ENCODE measurements around the gene ANGPTL1.
"Not testable (repeated sequence)": the region's sequence is repeated elsewhere in the genome, so short reads cannot be mapped to it uniquely, and the experiment has no call there.

ANGPTL1 gene

DNA sequence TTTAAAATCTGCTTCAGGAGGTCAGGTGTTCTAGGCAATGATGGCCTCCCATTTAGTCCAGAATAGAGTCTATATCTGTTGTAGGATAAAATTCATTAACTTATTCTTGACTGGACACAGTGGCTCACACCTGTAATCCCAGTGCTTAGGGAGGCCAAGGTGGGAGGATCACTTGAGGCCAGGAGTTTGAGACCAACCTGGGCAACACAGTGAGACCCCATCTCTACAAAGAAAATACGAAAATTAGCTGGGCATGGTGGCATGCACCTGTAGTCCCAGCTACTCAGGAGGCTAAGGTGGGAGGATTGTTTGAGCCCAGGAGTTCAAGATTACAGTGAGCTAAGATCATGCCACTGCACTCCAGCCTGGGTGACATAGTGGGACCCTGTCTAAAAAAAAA, 23.0 kb downstream of the ANGPTL1 start:
- not testable (repeated sequence) for H2BK120ac ChIP-seq (ENCODE audit: low read depth, low read length); H3K9me3 ChIP-seq (ENCODE audit: control insufficient read depth, low read length); H2BK12ac ChIP-seq (ENCODE audit: low read length in 2 of 2); H3K27me3 ChIP-seq (ENCODE audit: control insufficient read depth in 1 of 2, insufficient read depth in 1 of 2, low read length in 2 of 2); H3K27ac ChIP-seq (ENCODE audit: low read length, poor library complexity, severe bottlenecking); H3K4me2 ChIP-seq (ENCODE audit: low read length, poor library complexity, severe bottlenecking); H4K8ac ChIP-seq (ENCODE audit: low read length); H3K4ac ChIP-seq (ENCODE audit: low read depth in 1 of 2, low read length in 2 of 2); H2AK5ac ChIP-seq (ENCODE audit: low read length, severe bottlenecking); H3K18ac ChIP-seq (ENCODE audit: low read depth in 1 of 2, low read length in 2 of 2); H3K9ac ChIP-seq (ENCODE audit: low read length); H3K23ac ChIP-seq (ENCODE audit: low read length in 2 of 2); H2BK15ac ChIP-seq (ENCODE audit: low read depth, poor library complexity, severe bottlenecking); H3K14ac ChIP-seq (ENCODE audit: low read length in 2 of 2); H2BK5ac ChIP-seq (ENCODE audit: low read depth, low read length, poor library complexity, severe bottlenecking); H2AFZ ChIP-seq (ENCODE audit: low read depth, low read length); H4K91ac ChIP-seq (ENCODE audit: low read length); H3K4me1 ChIP-seq (ENCODE audit: control insufficient read depth, insufficient read depth, low read depth, low read length); H3K79me1 ChIP-seq (replicated peaks; ENCODE audit: low read length, poor library complexity, severe bottlenecking); DNase-seq; H3K4me3 ChIP-seq (ENCODE audit: insufficient read depth in 1 of 2, low read depth in 1 of 2, low read length in 2 of 2)
- 90% methylated on average over 1 of the region's 1 CpG for WGBS
- peaks cover 0 to 55% of the 10 kb centered on the region in 2 experiments for H3K36me3 ChIP-seq (ENCODE audit: control insufficient read depth in 1 of 2, insufficient read depth in 2 of 2, low read depth in 1 of 2, low read length in 2 of 2)

DNA sequence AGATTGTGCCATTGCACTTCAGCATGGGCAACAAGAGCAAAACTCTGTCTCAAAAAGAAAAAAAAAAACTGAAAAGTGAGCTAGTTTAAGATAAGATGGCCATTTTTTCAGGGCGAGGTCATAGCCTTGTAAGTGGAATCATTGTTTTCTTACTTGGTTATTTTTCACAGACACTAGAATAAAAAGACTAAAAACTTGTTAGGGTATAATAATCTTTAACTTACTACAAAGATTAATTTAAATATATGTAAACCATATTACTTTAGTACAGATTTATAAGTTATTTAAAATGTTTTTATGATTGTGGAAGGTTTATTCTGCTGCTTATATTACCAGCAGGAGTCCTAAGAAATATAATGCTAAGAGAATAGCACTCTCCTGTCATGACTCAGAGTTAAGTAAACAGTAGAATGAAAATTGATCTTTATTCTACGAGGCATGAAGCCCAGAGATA, 23.5 kb downstream of the ANGPTL1 start:
- no peaks in the 10 kb centered on the region for H3K27me3 ChIP-seq (ENCODE audit: control insufficient read depth in 1 of 2, insufficient read depth in 1 of 2, low read length in 2 of 2)
- H3K36me3 ChIP-seq (ENCODE audit: control insufficient read depth in 1 of 2, insufficient read depth in 2 of 2, low read depth in 1 of 2, low read length in 2 of 2), result peaks cover 0 to 50% of the 10 kb centered on the region in 2 experiments
- H4K91ac ChIP-seq (ENCODE audit: low read length), result no peak overlapping the region
- no peak overlapping the region for H2AFZ ChIP-seq (ENCODE audit: low read depth, low read length)
- no peak overlapping the region for H3K18ac ChIP-seq (ENCODE audit: low read depth in 1 of 2, low read length in 2 of 2)
- H3K14ac ChIP-seq (ENCODE audit: low read length in 2 of 2), result no peak overlapping the region
- no peak overlapping the region for H2BK120ac ChIP-seq (ENCODE audit: low read depth, low read length)
- H2BK12ac ChIP-seq (ENCODE audit: low read length in 2 of 2), result no peak overlapping the region
- no peak overlapping the region for H4K8ac ChIP-seq (ENCODE audit: low read length)
- no peak overlapping the region for H3K9ac ChIP-seq (ENCODE audit: low read length)
- H3K4me2 ChIP-seq (ENCODE audit: low read length, poor library complexity, severe bottlenecking), result no peak overlapping the region
- H3K79me1 ChIP-seq (replicated peaks; ENCODE audit: low read length, poor library complexity, severe bottlenecking), result peaks cover 9% of the 10 kb centered on the region
- H2BK15ac ChIP-seq (ENCODE audit: low read depth, poor library complexity, severe bottlenecking), result no peak overlapping the region
- H3K23ac ChIP-seq (ENCODE audit: low read length in 2 of 2), result no peak overlapping the region
- no peak overlapping the region for H3K27ac ChIP-seq (ENCODE audit: low read length, poor library complexity, severe bottlenecking)
- no peaks in the 10 kb centered on the region for H3K4me1 ChIP-seq (ENCODE audit: control insufficient read depth, insufficient read depth, low read depth, low read length)
- no peaks in the 10 kb centered on the region for H3K9me3 ChIP-seq (ENCODE audit: control insufficient read depth, low read length)
- H3K4ac ChIP-seq (ENCODE audit: low read depth in 1 of 2, low read length in 2 of 2), result no peak overlapping the region
- no peak overlapping the region for H2AK5ac ChIP-seq (ENCODE audit: low read length, severe bottlenecking)
- no peak overlapping the region for H2BK5ac ChIP-seq (ENCODE audit: low read depth, low read length, poor library complexity, severe bottlenecking)
- no peak overlapping the region for H3K4me3 ChIP-seq (ENCODE audit: insufficient read depth in 1 of 2, low read depth in 1 of 2, low read length in 2 of 2)
- WGBS, result 0% methylated on average over 1 of the region's 2 CpGs
- DNase-seq, result peak; percentile 48

DNA sequence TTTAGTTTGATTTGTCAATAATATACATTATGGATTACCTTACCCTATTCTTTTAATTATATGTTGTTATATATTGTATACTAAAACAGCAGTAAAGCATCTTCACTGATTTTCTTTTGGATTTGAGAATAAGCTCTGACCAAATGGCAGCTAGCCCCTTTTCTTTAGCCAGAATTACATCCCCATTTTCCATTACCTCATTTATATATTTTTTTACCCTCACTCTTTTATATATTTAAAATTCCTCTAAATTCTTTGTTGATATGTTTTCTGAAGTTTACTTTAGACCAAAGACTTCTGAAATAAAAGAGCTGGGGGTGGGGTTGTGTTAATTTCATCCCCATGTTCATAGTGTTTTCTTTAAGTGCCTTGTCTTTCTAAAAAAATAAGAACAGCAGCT, 24.6 kb downstream of the ANGPTL1 start:
- H4K8ac ChIP-seq (ENCODE audit: low read length), result no peak overlapping the region
- no peak overlapping the region for H3K27ac ChIP-seq (ENCODE audit: low read length, poor library complexity, severe bottlenecking)
- H3K18ac ChIP-seq (ENCODE audit: low read depth in 1 of 2, low read length in 2 of 2), result no peak overlapping the region
- DNase-seq, result no peak
- no peak overlapping the region for H4K91ac ChIP-seq (ENCODE audit: low read length)
- peaks cover 0 to 41% of the 10 kb centered on the region in 2 experiments for H3K36me3 ChIP-seq (ENCODE audit: control insufficient read depth in 1 of 2, insufficient read depth in 2 of 2, low read depth in 1 of 2, low read length in 2 of 2)
- H3K4me3 ChIP-seq (ENCODE audit: insufficient read depth in 1 of 2, low read depth in 1 of 2, low read length in 2 of 2), result no peak overlapping the region
- H2BK120ac ChIP-seq (ENCODE audit: low read depth, low read length), result no peak overlapping the region
- H3K79me1 ChIP-seq (replicated peaks; ENCODE audit: low read length, poor library complexity, severe bottlenecking), result peaks cover 9% of the 10 kb centered on the region
- H3K4me1 ChIP-seq (ENCODE audit: control insufficient read depth, insufficient read depth, low read depth, low read length), result no peaks in the 10 kb centered on the region
- H2AK5ac ChIP-seq (ENCODE audit: low read length, severe bottlenecking), result no peak overlapping the region
- H3K14ac ChIP-seq (ENCODE audit: low read length in 2 of 2), result no peak overlapping the region
- H3K9ac ChIP-seq (ENCODE audit: low read length), result peak overlapping the region; percentile 47
- H2BK15ac ChIP-seq (ENCODE audit: low read depth, poor library complexity, severe bottlenecking), result no peak overlapping the region
- no peaks in the 10 kb centered on the region for H3K27me3 ChIP-seq (ENCODE audit: control insufficient read depth in 1 of 2, insufficient read depth in 1 of 2, low read length in 2 of 2)
- H2BK5ac ChIP-seq (ENCODE audit: low read depth, low read length, poor library complexity, severe bottlenecking), result no peak overlapping the region
- H2BK12ac ChIP-seq (ENCODE audit: low read length in 2 of 2), result no peak overlapping the region
- no peaks in the 10 kb centered on the region for H3K9me3 ChIP-seq (ENCODE audit: control insufficient read depth, low read length)
- no peak overlapping the region for H3K4ac ChIP-seq (ENCODE audit: low read depth in 1 of 2, low read length in 2 of 2)
- no peak overlapping the region for H3K4me2 ChIP-seq (ENCODE audit: low read length, poor library complexity, severe bottlenecking)
- H3K23ac ChIP-seq (ENCODE audit: low read length in 2 of 2), result no peak overlapping the region
- H2AFZ ChIP-seq (ENCODE audit: low read depth, low read length), result no peak overlapping the region

DNA sequence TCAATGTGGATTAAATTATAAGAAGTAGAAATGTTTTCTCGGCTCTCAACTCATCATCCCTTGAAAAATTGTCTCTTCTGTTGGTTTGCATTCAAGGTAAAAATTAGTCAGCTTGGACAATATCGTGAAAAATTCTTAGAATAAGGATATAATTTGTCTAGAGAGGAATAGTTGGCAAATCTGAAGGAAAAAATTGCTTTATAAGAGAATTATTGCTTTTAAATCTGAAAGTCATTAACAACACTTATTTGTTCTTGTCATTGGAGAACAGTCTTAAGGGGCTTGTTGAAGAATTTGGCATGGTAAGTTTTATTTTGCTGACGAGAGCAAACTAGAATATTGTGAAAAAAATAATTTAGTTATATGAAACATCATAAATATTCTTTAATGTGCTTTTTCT, 26.4 kb downstream of the ANGPTL1 start:
- no peak overlapping the region for H2BK15ac ChIP-seq (ENCODE audit: low read depth, poor library complexity, severe bottlenecking)
- H4K91ac ChIP-seq (ENCODE audit: low read length), result no peak overlapping the region
- H2AK5ac ChIP-seq (ENCODE audit: low read length, severe bottlenecking), result no peak overlapping the region
- H3K18ac ChIP-seq (ENCODE audit: low read depth in 1 of 2, low read length in 2 of 2), result no peak overlapping the region
- H3K4me1 ChIP-seq (ENCODE audit: control insufficient read depth, insufficient read depth, low read depth, low read length), result no peaks in the 10 kb centered on the region
- H3K23ac ChIP-seq (ENCODE audit: low read length in 2 of 2), result no peak overlapping the region
- DNase-seq, result no peak
- WGBS, result no CpG with 5 or more reads among the region's 3 CpGs
- H2BK120ac ChIP-seq (ENCODE audit: low read depth, low read length), result no peak overlapping the region
- no peak overlapping the region for H2BK5ac ChIP-seq (ENCODE audit: low read depth, low read length, poor library complexity, severe bottlenecking)
- H3K27me3 ChIP-seq (ENCODE audit: control insufficient read depth in 1 of 2, insufficient read depth in 1 of 2, low read length in 2 of 2), result no peaks in the 10 kb centered on the region
- no peak overlapping the region for H3K14ac ChIP-seq (ENCODE audit: low read length in 2 of 2)
- no peak overlapping the region for H2BK12ac ChIP-seq (ENCODE audit: low read length in 2 of 2)
- H3K9me3 ChIP-seq (ENCODE audit: control insufficient read depth, low read length), result no peaks in the 10 kb centered on the region
- H3K79me1 ChIP-seq (replicated peaks; ENCODE audit: low read length, poor library complexity, severe bottlenecking), result peaks cover 7% of the 10 kb centered on the region
- no peak overlapping the region for H4K8ac ChIP-seq (ENCODE audit: low read length)
- no peak overlapping the region for H3K27ac ChIP-seq (ENCODE audit: low read length, poor library complexity, severe bottlenecking)
- no peak overlapping the region for H3K4ac ChIP-seq (ENCODE audit: low read depth in 1 of 2, low read length in 2 of 2)
- no peak overlapping the region for H2AFZ ChIP-seq (ENCODE audit: low read depth, low read length)
- no peak overlapping the region for H3K4me3 ChIP-seq (ENCODE audit: insufficient read depth in 1 of 2, low read depth in 1 of 2, low read length in 2 of 2)
- peaks cover 0 to 27% of the 10 kb centered on the region in 2 experiments for H3K36me3 ChIP-seq (ENCODE audit: control insufficient read depth in 1 of 2, insufficient read depth in 2 of 2, low read depth in 1 of 2, low read length in 2 of 2)
- H3K4me2 ChIP-seq (ENCODE audit: low read length, poor library complexity, severe bottlenecking), result no peak overlapping the region
- H3K9ac ChIP-seq (ENCODE audit: low read length), result no peak overlapping the region

All from mesenchymal stem cell (in vitro differentiated cells and primary cell).